Esophagus squamous epithelium (tissue), 4 donors: Measurements from ENCODE around the gene KCTD7.

Experiments
- POLR2A ChIP-seq, 4 donors: fragments of 450-650 bp; IDR thresholded peaks; one replicate each; pipeline ENCODE4 v1.6.1; 2017; ENCODE audit warnings: antibody characterized with exemption in 4 of 4, mild to moderate bottlenecking in 4 of 4, moderate library complexity in 3 of 4
- TF ChIP-seq, protein P1 (sequence below), 6 experiments: fragments of 450-650 bp in 4 of 6; fragments of 200-600 bp in 2 of 6; sonication (generic) in 2 of 6; IDR thresholded peaks; one replicate each; pipeline ENCODE4 v1.5.1; 2016 to 2019; ENCODE audit warnings: antibody characterized with exemption in 6 of 6, mild to moderate bottlenecking in 4 of 6, moderate library complexity in 4 of 6

- TF ChIP-seq, protein P1, sequence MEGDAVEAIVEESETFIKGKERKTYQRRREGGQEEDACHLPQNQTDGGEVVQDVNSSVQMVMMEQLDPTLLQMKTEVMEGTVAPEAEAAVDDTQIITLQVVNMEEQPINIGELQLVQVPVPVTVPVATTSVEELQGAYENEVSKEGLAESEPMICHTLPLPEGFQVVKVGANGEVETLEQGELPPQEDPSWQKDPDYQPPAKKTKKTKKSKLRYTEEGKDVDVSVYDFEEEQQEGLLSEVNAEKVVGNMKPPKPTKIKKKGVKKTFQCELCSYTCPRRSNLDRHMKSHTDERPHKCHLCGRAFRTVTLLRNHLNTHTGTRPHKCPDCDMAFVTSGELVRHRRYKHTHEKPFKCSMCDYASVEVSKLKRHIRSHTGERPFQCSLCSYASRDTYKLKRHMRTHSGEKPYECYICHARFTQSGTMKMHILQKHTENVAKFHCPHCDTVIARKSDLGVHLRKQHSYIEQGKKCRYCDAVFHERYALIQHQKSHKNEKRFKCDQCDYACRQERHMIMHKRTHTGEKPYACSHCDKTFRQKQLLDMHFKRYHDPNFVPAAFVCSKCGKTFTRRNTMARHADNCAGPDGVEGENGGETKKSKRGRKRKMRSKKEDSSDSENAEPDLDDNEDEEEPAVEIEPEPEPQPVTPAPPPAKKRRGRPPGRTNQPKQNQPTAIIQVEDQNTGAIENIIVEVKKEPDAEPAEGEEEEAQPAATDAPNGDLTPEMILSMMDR (IDR thresholded peaks at IDR 0.05) = no peak
- no peak for TF ChIP-seq POLR2A (IDR thresholded peaks at IDR 0.05)
These were observed 64.7 kb downstream of the KCTD7 start for GRCh38 chr7:66693331-66693730.
